HG03354 (cell line): ENCODE results near the gene XIST.
"Not testable (repeated sequence)": the region's sequence is repeated elsewhere in the genome, so short reads cannot be mapped to it uniquely, and the experiment has no call there.

Experiments
- ATAC-seq: cut with Tn5 transposase; IDR thresholded peaks from one replicate; pipeline ENCODE4 v1.9.1; 2021; ENCODE audit warnings: mild to moderate bottlenecking; ENCODE audit not compliant: unreplicated experiment, poor library complexity, severe bottlenecking

Gene XIST

GRCh38 chrX:73852467-73852866 is at the start of gene XIST:
Gene XIST, minus strand, starts transcription at chrX:73852714.
- no peak for ATAC-seq

GRCh38 chrX:73898315-73898714 is 45.8 kb upstream of the XIST start:
- ATAC-seq: not testable (repeated sequence)

GRCh38 chrX:73892515-73893090 is 40.1 kb upstream of the XIST start:
- ATAC-seq: not testable (repeated sequence)

- ATAC-seq: not testable (repeated sequence)
Observed at GRCh38 chrX:73882260-73882659, 29.7 kb upstream of the XIST start.

DNA sequence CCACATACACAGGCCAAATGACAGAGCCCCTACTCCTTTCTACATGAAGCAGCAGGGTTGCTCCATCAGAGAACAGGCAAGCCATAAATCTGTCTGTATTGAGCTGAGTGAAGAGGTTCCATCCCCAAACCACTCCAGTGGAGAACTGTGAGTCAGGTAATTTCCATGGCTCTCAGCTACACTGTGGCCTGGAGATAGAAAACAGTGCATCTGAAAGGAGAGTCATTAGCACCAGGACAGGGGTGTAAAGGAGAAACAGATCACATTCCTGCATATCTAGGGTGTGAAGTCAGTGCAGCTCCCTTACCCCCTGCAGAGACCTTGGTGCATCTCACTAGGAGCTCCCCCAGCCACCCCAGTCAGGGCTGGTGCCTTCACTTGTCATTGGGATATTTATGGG is 25.2 kb upstream of the XIST start:
- ATAC-seq: no peak

GRCh38 chrX:73876911-73877310 is 24.4 kb upstream of the XIST start:
- no peak for ATAC-seq

DNA sequence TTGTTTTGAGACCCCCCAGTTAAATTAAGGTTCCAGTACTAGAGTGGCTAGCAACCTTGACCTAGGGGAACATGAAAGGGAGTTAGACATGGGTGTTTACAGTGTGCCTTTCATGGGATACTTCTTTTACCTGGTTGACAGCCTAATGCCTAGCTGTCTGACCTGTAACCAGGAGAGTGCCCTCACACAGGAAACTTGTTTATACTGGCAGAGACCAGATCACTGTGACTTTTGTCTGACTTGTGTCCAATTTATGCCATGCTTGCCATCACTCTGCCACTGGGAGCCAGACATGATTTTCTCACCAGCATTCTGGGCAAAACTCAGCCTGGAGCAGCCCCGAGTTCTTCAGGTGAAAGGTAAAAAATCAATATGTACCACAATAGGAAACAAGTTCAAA is 16.4 kb upstream of the XIST start:
- no peak for ATAC-seq

DNA sequence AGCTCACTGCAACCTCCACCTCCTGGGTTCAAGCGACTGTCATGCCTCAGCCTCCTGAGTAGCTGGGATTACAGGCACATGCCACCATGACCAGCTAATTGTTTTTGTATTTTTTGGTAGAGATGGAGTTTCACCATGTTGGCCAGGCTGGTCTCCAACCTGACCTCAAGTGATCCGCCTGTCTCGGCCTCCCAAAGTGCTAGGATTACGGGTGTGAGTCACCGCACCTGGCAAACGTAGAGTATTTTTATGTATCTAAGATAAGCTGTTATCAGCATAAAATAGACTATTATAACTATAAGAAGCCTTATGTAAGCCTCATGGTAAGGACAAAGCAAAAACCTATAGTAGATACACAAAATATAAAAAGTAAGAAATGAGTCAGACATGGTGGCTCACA is 14.6 kb upstream of the XIST start:
- ATAC-seq: no peak

GRCh38 chrX:73863852-73864251 is 11.3 kb upstream of the XIST start:
- no peak for ATAC-seq

- no peak for ATAC-seq
Observed at GRCh38 chrX:73863268-73863667, 10.8 kb upstream of the XIST start.

DNA sequence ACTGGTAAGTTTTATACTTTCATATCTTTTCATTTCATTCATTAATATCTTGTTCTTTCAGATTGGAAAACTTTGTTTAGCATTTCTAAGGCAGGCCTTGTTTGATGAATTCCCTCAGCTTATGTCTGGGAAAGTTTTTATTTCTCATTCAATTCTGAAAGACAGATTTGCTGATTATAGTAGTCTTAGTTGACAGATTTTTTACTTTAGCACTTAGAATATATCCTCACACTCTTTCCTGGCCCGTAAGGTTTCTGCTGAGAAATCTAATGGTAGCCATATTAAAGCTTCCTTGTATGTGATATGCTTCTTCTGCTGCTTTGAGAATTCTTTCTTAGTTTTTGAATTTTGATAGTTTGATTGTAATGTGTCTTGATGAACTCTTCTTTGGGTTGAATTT is 7.1 kb upstream of the XIST start:
- ATAC-seq: no peak

- no peak for ATAC-seq
Observed at GRCh38 chrX:73855546-73855945, 3.0 kb upstream of the XIST start.

- ATAC-seq: no peak
Observed at GRCh38 chrX:73852022-73852421, 492 bp downstream of the XIST start.

GRCh38 chrX:73851014-73852009 is 1.2 kb downstream of the XIST start:
- ATAC-seq: peak; percentile 76

DNA sequence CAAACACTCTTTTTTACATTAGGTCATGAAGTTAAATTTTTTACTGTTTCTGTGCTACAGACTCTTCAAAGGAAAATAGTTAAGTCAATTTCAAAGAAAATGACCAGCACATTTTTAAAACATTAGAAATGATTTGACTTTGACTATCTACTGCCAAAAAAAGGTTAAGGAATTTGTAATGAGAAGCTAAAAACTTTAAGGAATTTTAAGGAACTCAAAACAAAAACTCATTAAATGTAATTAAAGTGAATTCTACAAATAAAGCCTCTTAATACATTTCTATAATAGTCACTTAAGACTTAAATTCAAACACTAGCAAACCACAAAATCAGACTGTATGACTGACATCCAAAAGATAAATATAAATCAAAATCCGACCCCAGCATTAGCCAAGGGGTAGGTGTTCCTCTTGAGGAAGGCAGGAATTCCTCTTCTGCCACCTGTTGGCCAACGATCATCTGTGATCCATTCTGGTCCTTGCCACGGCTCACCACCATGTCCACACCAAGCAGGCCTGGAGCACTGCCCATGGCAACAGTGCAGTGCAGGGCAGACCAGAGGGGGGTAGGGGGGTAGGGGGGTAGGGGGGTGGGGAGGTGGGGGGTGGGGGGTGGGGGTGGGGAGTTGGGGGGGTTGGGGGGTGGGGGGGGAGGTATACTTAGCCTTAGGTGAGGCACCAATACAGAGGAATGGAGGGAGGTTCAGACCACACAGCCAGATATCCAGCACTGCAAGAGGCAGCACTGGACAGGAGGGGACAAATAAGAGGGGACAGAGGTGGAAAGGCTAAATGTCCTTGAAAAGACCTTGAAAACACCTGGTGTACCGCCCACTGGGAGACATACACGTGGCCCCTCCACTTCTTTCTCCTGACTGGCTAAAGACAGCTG is 2.1 kb downstream of the XIST start:
- ATAC-seq: no peak

GRCh38 chrX:73849073-73849472 is 3.4 kb downstream of the XIST start:
- no peak for ATAC-seq

DNA sequence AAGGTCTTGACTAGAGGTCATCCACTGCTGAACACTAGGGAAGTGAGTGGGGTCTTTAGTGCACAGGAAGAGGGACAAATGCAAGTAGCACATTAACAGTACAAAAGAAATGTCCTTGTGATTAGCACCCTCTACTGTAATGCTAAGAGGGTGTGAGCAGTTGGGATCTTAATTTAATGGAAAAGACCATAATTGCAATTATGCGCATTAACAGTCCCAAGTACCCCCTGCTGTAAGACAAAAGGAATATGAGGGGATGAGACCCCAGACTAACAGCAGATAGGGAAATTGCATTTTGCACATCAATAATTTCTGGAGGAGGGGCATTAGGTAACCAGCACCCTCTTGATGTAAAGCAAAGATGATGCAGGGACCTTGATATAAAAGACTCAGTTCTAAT is 4.5 kb downstream of the XIST start:
- no peak for ATAC-seq

DNA sequence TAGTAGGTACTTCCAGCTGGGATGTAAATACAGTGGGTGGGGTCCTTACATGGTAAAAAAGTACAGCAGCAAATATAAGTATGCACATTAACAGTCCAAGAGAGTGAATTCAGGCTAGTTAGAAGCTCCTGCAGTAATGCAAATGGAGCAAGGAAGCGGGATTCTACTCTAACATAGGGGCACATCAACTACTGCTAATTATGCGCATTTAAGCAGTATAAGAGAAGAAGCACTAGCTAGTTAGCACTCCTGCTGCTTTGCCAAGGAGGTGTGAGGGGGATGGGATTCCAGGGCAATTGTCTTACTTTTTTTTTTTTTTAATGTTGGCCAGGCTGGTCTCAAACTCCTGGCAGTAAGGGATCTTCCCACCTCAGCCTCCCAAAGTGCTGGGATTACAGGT is 5.4 kb downstream of the XIST start:
- ATAC-seq: no peak

DNA sequence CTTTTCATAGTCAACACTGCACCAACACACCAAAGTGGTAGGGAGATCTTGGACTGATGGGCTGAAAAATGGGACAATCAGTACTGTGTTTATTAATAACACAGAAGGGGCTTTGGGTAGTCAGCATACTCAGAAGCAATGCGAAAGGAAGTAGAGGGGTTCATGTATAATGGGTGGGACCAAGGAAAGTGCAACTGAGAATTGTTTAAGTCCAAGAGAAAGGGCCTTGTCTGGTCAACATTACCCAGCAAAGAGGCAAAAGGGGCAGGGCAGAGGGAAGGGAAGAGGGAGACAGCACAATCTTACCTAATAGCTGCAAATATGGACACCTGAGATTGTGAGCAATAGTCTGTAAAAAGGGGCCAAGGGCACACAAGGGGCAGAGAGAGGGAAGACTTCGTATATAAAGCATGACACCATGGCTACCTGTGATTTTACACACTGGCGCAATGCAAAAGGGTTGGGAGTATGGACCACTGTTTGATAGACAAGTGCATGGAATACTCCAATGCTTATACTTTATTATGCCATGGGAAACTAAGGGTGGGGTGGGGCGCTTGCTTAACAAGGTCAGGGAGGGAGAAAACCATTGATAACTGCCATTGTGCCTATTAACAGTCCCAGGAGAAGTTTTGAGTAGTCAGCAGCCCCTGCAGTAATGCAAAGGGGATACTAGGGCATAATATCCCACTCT is 9.8 kb downstream of the XIST start:
- ATAC-seq: no peak

DNA sequence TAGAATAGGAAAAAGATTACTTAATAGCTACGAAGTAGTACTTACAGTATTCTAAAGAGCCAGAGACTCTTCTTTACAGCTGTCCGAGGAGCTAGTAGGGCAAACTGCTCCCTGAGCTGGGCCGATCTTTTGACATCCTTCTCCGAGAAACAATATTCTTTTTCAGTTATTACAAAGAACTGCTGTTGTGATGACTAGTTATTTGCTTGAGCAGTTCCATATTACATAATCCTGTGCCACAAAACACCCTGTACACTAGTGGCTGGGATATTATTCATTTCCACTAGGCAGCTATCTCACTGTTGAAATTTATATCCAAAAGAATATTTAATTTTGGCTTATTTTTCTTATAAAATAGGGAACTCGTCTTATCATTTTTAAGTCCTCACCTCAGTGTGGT is 11.2 kb downstream of the XIST start:
- ATAC-seq: no peak
